Measurements from ENCODE around the gene SNAI1.

DNA sequence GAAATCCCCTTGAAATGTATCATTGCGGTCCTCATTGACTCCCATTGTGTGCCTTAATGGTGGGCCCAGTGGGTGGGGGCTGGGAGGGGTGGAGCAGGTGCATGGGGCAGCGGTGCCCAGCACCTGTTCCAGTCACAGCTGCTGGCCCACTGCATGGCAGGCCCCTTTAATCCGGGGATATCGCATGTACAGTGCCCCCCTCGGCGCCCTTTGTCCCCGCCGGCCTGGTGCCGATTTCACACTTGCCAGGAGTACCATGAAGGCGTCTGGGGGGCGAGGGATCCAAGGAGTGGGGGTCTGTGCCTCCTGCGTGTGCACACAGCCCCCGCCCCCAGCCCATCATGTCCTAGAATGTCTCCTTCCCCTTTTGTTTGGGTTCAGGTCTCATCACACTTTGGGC is 2.8 kb downstream of the SNAI1 start:
- TF ChIP-seq, protein P1, sequence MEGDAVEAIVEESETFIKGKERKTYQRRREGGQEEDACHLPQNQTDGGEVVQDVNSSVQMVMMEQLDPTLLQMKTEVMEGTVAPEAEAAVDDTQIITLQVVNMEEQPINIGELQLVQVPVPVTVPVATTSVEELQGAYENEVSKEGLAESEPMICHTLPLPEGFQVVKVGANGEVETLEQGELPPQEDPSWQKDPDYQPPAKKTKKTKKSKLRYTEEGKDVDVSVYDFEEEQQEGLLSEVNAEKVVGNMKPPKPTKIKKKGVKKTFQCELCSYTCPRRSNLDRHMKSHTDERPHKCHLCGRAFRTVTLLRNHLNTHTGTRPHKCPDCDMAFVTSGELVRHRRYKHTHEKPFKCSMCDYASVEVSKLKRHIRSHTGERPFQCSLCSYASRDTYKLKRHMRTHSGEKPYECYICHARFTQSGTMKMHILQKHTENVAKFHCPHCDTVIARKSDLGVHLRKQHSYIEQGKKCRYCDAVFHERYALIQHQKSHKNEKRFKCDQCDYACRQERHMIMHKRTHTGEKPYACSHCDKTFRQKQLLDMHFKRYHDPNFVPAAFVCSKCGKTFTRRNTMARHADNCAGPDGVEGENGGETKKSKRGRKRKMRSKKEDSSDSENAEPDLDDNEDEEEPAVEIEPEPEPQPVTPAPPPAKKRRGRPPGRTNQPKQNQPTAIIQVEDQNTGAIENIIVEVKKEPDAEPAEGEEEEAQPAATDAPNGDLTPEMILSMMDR (IDR thresholded peaks at IDR 0.05): no peak
- TF ChIP-seq POLR2AphosphoS5 (IDR thresholded peaks at IDR 0.05) (no peak), POLR2A (IDR thresholded peaks at IDR 0.05; ENCODE audit: low read depth) (no peak)
